Breast epithelium (tissue), 3 donors: Measurements from ENCODE around the gene SHISA6.

Experiments
- CTCF ChIP-seq, 3 donors: fragments of 450-650 bp; IDR thresholded peaks; one replicate each; pipeline ENCODE4 v1.5.1; 2016 to 2017; ENCODE audit warnings: antibody characterized with exemption in 3 of 3, mild to moderate bottlenecking in 3 of 3, moderate library complexity in 3 of 3
- POLR2A ChIP-seq: fragments of 450-650 bp; IDR thresholded peaks from one replicate; pipeline ENCODE4 v1.6.1; 2016; ENCODE audit warnings: antibody characterized with exemption, mild to moderate bottlenecking, moderate library complexity
- POLR2AphosphoS5 ChIP-seq, 3 donors: sonication (generic); formaldehyde crosslinking; IDR thresholded peaks; one replicate each; pipeline ENCODE4 v1.6.1; 2017; ENCODE audit warnings: antibody characterized with exemption in 3 of 3

DNA sequence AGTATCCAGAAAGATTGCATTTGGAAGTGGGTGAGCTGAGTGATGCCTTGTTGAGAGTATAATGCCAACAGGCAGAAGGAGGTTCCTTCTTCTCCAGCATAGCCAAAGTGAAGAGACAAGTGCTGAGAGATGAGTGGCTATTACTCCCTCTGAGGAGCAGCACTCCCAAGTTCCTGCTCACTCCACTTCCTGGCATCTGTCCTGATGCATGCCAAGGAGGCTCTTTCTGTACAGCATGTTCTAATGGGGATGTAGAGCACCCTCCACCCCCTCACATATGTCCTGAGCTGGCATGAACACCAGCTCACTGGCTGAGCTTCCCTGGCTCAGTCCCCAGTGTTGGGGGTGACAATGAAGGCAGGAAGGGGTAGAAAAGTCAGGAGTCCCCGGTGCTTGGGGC, 313.0 kb downstream of the SHISA6 start:
- TF ChIP-seq CTCF (IDR thresholded peaks at IDR 0.05): no peak
- no peak for TF ChIP-seq POLR2AphosphoS5 (IDR thresholded peaks at IDR 0.05)
- no peak for TF ChIP-seq POLR2A
